NCI-H446 treated with DMSO at 0.1 percent for 48 hours (cell line): ENCODE results near the gene TERB2.
A peak's percentile ranks its signal among the peaks of the same experiment; 100 is the strongest.
"Not testable (repeated sequence)": the region's sequence is repeated elsewhere in the genome, so short reads cannot be mapped to it uniquely, and the experiment has no call there.

Source experiments
- DNase-seq: peaks from one replicate; lab custom pipeline; 2025; lab: John Stamatoyannopoulos, UW

Gene TERB2

GRCh38 chr15:45003731-45004410 lies 47.4 kb downstream of the TERB2 start:
- not testable (repeated sequence) for DNase-seq

- not testable (repeated sequence) for DNase-seq
Observed at GRCh38 chr15:45004590-45005175, 48.2 kb downstream of the TERB2 start.

- no peak for DNase-seq
Observed at GRCh38 chr15:45009046-45009445, 52.6 kb downstream of the TERB2 start.

GRCh38 chr15:45015114-45015513 lies 58.6 kb downstream of the TERB2 start:
- not testable (repeated sequence) for DNase-seq

- not testable (repeated sequence) for DNase-seq
Observed at GRCh38 chr15:45020222-45020900, 63.9 kb downstream of the TERB2 start.

GRCh38 chr15:45020901-45021259 lies 64.4 kb downstream of the TERB2 start:
- DNase-seq, result not testable (repeated sequence)

- DNase-seq, result no peak
Observed at GRCh38 chr15:45021348-45021747, 64.9 kb downstream of the TERB2 start.

- DNase-seq, result peak; percentile 53
Observed at GRCh38 chr15:45022871-45023658, 66.6 kb downstream of the TERB2 start, which contains the start of gene SORD. Gene SORD, plus strand, starts transcription at chr15:45023195. Its CDS starts 89 bp downstream, at chr15:45023284.

GRCh38 chr15:45023659-45024225 lies 67.3 kb downstream of the TERB2 start:
- peak; percentile 40 for DNase-seq

- peak; percentile 38 for DNase-seq
Observed at GRCh38 chr15:45024649-45025048, 68.2 kb downstream of the TERB2 start.

- not testable (repeated sequence) for DNase-seq
Observed at GRCh38 chr15:45025627-45026026, 69.1 kb downstream of the TERB2 start.

GRCh38 chr15:45026651-45027190 lies 70.2 kb downstream of the TERB2 start:
- no peak for DNase-seq

GRCh38 chr15:45027220-45027619 lies 70.7 kb downstream of the TERB2 start:
- DNase-seq, result no peak
